HG03064 (cell line): Measurements from ENCODE around the gene PCNX2.
"Not testable (repeated sequence)": the region's sequence is repeated elsewhere in the genome, so short reads cannot be mapped to it uniquely, and the experiment has no call there.

ENCODE experiments used
- ATAC-seq: cut with Tn5 transposase; IDR thresholded peaks from one replicate; pipeline ENCODE4 v1.9.1; 2021; ENCODE audit warnings: low read depth; ENCODE audit not compliant: unreplicated experiment

PCNX2 gene

DNA sequence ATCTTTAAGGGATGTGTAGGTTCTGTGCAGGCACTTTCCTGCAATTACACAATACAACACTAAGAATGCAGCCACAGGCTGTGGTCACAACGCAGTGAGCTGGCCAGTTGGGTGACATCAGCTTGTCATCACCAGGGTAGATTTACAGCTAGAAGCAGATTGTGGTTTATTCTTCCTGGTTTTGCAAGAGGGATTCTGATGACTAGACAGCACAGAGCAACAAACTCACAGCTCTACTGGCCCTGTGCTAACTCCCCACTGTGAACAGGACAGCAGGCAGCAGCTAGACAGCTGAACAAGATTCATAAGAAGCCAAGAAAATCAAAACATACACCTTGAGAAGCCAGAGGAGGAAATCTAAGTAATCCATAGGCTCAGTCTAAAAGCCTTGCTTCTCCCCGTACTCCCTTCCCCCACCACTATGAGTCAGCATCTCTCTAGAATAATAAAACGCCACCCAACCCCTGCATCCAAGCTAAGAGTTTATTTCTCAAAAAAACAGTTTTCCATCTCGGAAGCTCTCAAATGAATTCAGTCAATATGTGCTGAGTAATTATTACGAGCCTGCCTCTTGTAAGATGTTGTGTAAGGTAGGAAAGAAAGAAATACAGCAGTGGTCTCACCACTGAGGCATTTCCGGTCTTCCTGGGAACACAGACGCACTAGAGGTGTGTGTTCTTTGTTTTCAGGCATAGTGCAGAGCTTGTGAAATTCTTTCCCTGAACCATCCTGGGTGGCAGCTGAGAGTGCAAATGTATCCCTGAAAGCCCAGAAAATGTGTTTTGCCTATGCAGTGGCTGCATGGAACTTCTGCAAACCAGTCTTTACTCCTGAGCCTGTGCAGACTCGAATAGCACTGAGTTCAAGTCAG is 182.3 kb downstream of the PCNX2 start:
- ATAC-seq: peak; percentile 71

- ATAC-seq: no peak
Measured at GRCh38 chr1:233112186-233113008, 183.1 kb downstream of the PCNX2 start.

GRCh38 chr1:233111731-233112130 is 183.8 kb downstream of the PCNX2 start:
- ATAC-seq: no peak

DNA sequence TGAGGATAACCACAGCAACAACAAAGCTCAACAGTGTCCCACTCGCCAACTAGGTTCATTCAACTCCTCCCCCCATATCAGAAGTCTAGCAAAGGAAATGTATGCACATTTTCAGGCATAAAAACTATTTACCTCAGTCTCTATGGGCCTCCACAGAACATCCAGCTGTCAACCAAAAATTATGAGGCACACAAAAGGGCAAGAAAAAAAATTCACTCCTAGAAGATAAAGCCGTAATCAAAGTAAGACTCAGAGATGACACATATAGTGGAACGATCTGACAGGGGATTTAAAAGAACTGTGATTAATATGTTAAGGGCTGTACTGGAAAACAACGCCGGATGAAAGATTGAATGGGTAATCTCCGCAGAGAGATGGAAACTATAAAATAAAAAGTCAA is 186.4 kb downstream of the PCNX2 start:
- no peak for ATAC-seq

DNA sequence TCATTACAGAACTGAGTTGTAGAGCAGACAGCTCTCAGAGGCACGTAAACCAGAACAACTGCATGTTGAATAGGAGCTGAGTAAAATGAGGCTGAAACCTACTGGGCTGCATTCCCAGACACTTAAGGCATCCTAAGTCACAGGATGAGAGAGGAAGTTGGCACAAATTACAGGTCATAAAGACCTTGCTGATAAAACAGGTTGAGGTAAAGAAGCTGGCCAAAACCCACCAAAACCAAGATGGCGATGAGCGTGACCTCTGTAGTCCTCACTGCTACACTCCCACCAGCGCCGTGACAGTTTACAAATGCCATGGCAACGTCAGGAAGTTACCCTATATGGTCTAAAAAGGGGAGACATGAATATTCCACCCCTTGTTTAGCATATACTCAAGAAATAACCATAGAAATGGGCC is 187.8 kb downstream of the PCNX2 start:
- not testable (repeated sequence) for ATAC-seq

- no peak for ATAC-seq
Measured at GRCh38 chr1:233107130-233107660, 188.3 kb downstream of the PCNX2 start.

- no peak for ATAC-seq
Measured at GRCh38 chr1:233105225-233105624, 190.3 kb downstream of the PCNX2 start.

DNA sequence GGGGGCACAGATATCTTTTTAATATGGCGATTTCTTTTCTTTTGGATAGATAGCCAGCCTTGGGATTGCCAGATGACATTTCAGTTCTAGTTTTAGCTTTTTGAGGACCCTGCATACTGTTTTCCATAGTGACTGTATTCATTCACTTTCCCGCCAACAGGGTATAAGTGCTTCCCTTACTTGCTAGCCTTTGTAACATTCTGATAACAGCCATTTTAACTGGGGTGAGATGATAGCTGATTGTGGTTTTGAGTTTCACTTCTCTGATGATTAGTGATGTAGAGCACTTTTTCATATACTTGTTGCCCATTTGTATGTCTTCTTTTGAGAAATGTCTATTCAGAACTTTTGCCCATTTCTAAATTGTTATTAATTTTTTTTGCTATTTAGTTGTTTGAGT is 193.2 kb downstream of the PCNX2 start:
- no peak for ATAC-seq

DNA sequence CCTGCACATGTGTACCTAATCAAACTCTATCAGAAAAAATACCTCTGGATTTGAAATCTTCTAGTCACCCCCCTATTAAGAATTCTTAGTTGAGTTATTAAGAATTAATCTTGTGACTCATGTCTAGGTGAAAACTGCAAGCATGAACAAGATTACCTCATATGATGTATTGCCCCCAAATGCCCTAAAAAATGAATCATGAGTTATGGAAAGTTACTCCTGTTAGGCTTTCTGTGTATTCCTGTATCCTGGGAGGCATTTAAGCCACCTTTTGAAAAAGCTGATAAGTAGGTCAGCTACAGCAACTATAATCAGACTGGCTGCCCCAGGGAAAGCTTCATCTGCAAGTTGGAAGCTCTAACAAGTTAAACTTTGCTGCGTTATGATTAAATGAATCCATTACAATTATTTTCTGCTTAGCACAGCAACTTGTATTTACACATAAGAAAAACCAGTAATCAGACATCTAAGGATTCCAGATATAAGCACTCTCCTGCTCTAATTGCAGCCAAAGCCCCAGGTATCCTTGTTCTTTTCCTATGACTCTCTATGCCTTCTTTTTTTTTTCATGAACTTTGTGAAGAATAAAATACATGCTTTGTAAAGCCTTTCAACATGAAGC is 197.5 kb downstream of the PCNX2 start:
- ATAC-seq: no peak

GRCh38 chr1:233097546-233097945 is 198.0 kb downstream of the PCNX2 start:
- ATAC-seq: no peak

DNA sequence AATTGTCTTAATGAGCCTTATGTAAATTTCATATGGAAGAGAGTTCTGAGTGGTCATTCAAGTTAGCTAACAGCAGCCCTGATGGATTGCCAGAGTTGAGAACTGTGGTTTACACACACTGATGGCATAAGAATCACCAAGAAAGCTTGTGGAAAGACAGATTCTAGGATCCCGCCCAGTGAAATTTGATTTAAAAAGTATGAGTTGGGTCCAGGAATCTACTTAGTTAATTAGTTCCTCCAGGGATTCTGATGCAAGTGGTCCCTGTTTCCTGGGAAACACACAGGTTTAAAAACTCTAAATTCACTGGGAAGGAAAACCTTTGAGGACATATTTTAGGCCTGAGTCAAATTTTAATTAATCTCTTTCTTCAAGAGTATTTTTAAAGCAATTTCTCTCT is 200.8 kb downstream of the PCNX2 start:
- no peak for ATAC-seq

DNA sequence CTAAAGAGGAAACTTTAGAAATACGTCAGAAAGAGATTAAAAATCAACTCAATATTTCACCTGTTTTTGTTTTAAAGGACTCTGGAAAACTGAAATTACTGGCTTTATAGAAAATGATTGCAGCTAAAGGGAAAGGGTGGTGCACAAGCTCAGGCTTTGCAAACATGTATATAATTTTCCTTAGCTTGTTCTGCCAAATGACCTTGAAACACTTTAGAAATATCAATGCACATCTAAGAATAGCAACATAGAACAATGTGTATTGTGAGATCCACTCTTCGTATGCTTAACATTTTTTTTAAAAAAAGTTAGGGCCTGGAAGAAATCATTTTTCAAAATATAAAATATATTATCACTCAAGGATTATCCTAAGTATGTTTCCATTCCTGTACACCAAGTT is 201.3 kb downstream of the PCNX2 start:
- ATAC-seq: no peak

GRCh38 chr1:233090746-233091494 is 204.6 kb downstream of the PCNX2 start:
- no peak for ATAC-seq

DNA sequence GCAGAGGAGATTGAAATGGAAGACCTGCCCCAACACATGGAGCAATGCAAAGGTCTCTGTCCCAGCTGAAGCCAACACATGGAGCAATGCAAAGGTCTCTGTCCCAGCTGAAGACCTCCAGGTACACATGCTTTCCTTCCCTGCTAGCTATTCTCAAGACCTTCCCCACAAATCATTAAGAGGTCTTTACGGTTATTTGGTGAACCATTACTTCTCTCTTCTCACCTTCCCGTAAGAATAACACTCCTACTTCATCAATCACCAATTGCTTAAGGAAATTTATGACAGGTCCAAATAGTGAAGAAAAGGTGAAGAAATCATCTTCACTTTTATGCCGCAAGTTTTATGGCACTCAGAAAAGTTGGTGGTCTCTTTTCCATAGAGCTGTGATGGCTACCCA is 206.3 kb downstream of the PCNX2 start:
- no peak for ATAC-seq

DNA sequence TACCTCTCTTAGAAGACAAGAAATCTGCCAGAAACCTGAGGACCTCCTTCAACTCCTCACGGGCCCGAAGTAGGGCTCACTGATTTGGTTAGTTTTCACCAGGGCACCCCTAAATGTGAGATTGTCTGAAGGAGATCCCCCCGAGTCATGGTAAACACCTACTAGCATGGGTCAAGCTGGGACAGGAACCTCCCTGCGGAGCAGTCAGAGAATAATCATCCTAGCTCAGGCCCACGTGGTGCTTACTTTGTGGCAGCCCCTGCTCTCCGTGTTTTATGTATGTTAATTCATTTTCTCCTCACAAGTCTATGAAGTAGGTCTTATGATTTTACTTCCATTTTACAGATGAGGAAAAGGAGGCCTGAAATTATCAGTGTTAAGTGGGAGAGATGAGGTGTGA is 206.9 kb downstream of the PCNX2 start:
- ATAC-seq: no peak

DNA sequence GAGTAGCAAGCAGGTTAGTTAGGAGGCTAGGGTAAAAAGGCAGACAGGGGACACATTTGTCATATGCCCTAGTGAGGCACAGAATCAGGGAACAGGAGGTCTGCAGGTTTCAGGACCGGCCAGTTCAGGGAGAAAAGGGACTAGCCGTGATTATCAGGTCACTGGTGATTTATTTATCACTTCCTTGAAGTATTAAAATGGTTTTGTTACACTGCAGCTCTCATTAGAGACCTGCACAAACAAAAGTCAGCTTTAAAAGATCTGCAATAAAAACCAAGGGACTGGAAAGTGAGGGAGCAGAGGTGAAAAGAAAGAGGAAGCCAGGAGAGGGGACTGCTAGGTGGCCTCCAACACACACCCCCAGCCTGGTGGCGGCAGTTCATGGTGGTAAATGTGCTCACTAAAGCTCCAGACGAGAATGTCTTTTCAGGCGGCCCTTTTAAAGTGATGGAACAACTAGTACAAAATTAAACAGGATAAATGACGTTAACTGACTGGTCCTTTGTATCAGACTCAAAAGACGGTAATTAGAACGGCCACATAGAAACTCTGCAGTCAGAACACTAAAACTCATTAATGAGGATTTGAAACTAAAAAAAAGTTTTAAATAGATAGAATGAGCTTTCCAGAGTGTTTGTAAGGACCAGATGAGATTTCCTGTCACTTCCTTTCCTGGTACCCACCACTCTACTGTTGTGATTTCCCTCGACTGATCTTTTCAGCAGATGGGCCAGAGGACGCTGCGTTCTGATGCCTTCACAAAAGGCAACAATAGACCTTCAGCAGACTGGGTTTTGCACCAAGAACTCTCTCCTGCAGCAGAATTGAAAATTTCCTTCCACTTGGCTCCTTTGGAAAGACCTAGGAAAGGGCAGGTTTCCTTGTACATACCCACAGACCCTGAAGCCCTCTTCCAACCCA is 208.3 kb downstream of the PCNX2 start:
- no peak for ATAC-seq

DNA sequence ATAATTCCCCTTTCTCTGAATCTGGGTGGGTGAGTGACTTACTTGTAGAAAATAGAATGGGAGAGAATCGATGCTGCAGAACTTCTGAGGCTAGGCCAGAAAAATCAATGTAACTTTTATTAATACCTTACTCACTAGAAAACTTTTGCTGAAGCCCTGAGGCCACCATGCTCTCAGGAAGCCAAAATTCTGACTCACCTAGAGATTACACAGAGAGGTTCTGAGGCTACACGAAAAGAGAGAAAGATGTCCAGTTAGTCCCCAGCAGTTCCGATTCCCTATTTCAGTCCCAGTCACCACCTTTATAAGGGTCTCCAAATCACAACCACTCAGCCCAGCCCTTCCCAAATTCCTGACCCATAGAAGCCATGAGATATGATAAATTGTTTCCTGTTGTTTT is 210.0 kb downstream of the PCNX2 start:
- no peak for ATAC-seq

DNA sequence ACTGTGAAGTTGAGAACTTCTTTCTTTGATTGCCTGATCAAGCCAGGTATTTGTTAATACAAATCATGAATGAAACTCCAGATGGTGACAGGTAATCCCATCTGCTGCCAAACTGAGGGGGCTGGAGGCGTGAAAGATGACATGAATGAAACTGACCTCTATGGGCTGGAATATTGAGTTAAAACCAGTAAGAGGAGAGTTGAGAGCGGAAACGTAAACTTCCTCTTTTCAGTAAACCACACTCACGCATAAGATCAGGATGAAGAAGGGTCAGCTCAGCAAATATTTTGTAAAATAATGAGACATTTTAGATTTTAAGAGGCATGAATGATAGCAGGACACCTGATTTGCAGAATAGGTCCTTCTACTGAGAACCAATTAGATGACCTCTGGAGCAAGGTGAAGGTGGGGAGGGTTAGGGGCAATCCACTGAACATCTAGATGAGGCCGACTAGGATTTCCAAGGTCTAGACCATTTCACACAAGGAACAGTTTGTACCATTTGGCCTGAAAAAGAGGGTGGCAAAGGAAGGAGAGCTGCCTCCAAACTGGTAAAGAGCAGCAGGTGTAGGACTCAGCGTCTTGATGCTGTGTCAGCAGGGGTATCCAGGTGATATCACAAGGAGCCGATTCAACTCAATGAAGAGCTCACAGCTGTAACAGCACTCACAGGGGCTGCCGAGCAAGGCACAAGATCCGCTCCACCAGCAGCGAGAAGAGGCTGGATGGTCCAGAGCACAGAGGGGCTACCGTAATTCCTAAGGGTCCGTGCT is 212.6 kb downstream of the PCNX2 start:
- no peak for ATAC-seq

DNA sequence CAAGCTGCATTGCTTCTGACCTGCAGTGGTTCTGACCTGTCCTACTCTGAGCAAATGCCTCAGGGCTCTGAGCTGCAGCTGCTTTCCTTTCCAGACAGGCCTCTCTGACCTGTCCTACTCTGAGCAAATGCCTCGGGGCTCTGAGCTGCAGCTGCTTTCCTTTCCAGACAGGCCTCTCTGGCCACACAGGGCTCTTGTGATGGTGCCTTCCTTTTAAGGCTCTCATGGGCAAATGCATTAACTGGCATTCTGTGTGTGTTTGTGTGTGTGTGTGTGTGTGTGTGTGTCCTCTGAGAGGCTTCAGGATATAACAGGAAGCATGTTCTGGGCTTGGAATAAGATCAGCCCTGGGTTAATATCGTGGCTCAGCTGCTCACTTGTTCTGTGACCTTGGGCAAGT is 213.8 kb downstream of the PCNX2 start:
- no peak for ATAC-seq
